Tibial nerve (tissue), 4 donors: ENCODE results near the gene DNASE1. TPM values are rescaled to one million over a fixed set of nuclear protein-coding genes. Genes with fewer than 3 reads are reported as not detected.

ENCODE experiments used
- DNase-seq, 2 donors: peaks; one replicate each; pipeline ENCODE4 v3.0.0-alpha.2; 2019; ENCODE audit warnings: low spot score in 2 of 2
- H3K27ac ChIP-seq, 4 donors: fragments of 200-600 bp; sonication (generic) in 3 of 4; one replicate each; pipeline ENCODE4 v1.5.1; 2017 to 2019; ENCODE audit warnings: mild to moderate bottlenecking in 1 of 4
- H3K27me3 ChIP-seq, 2 donors: fragments of 200-600 bp; sonication (generic) in 1 of 2; one replicate each; pipeline versions ENCODE4 v1.5.1 to v1.6.0; 2017 to 2019
- H3K36me3 ChIP-seq, 3 donors: fragments of 200-600 bp; sonication (generic); one replicate each; pipeline ENCODE4 v1.5.1; 2018 to 2019
- H3K4me1 ChIP-seq, 4 donors: fragments of 200-600 bp; sonication (generic) in 3 of 4; one replicate each; pipeline ENCODE4 v1.5.1; 2017 to 2019
- H3K4me3 ChIP-seq, 4 donors: fragments of 200-600 bp; sonication (generic) in 3 of 4; one replicate each; pipeline ENCODE4 v1.5.1; 2017 to 2019; ENCODE audit warnings: mild to moderate bottlenecking in 1 of 4, moderate library complexity in 1 of 4
- H3K9me3 ChIP-seq, 4 donors: fragments of 200-600 bp; sonication (generic) in 3 of 4; one replicate each; pipeline ENCODE4 v1.5.1; 2017 to 2019
- CTCF ChIP-seq, 5 experiments: fragments of 200-600 bp in 3 of 5; fragments of 450-650 bp in 2 of 5; sonication (generic) in 3 of 5; IDR thresholded peaks; one replicate each; pipeline ENCODE4 v1.5.1; 2016 to 2019; ENCODE audit warnings: antibody characterized with exemption in 5 of 5, mild to moderate bottlenecking in 3 of 5, moderate library complexity in 2 of 5
- EP300 ChIP-seq, 2 donors: sonication (generic); formaldehyde crosslinking; IDR thresholded peaks; one replicate each; pipeline ENCODE4 v1.6.1; 2017; ENCODE audit warnings: antibody characterized with exemption in 2 of 2, mild to moderate bottlenecking in 1 of 2
- POLR2A ChIP-seq, 2 donors: fragments of 450-650 bp; IDR thresholded peaks; one replicate each; pipeline ENCODE4 v1.6.1; 2017; ENCODE audit warnings: antibody characterized with exemption in 2 of 2, mild to moderate bottlenecking in 2 of 2, moderate library complexity in 2 of 2
- WGBS, 2 donors: methylation state at CpG; one replicate each; pipeline ENCODE4 v1.1.5; 2018; 5-methylcytosine and 5-hydroxymethylcytosine counted together
- total RNA-seq, 4 donors: library from RNA; depleted of rRNA; stranded (reverse); fragments of >200 nt; gene quantifications; one replicate each; pipeline ENCODE4 v1.1.0, GENCODE V29; 2016

Gene DNASE1
- total RNA-seq, 4 donors from 2014 or later: 14.4 to 32.0 (median 22.4) TPM

DNA sequence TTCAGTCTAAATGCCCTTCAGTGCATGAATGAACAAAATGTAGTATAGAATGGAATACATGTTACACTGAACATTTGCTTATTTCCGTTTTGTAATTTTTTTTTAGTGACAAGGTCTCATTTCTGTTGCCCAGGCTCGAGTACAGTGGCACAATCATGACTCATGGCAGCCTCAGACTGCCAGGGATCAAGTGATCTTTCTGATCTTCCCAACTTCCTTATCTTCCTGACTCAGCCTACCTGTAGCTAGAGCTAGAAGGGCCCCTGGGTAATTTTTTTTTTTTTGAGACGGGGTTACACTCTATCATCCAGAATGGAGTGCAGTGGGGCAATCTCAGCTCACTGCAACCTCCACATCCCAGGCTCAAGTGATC is 35.7 kb upstream of the DNASE1 start:
- H3K27ac ChIP-seq: no peak overlapping the region
- no peaks in the 10 kb centered on the region for H3K36me3 ChIP-seq
- TF ChIP-seq POLR2A (IDR thresholded peaks at IDR 0.05): no peak
- no peak for TF ChIP-seq CTCF (IDR thresholded peaks at IDR 0.05)
- TF ChIP-seq EP300 (IDR thresholded peaks at IDR 0.05): no peak
- no peaks in the 10 kb centered on the region for H3K27me3 ChIP-seq
- no peak overlapping the region for H3K4me3 ChIP-seq
- H3K9me3 ChIP-seq: no peaks in the 10 kb centered on the region
- no peaks in the 10 kb centered on the region for H3K4me1 ChIP-seq
- 84 to 86% methylated on average over 3 of the region's 3 CpGs for WGBS, 2 donors
- no peak for DNase-seq

GRCh38 chr16:3623642-3624041 is 30.8 kb upstream of the DNASE1 start:
- no peaks in the 10 kb centered on the region for H3K27me3 ChIP-seq
- no peak overlapping the region for H3K4me3 ChIP-seq
- no peak for DNase-seq
- no peaks in the 10 kb centered on the region for H3K36me3 ChIP-seq
- H3K9me3 ChIP-seq: no peaks in the 10 kb centered on the region
- no peak for TF ChIP-seq POLR2A (IDR thresholded peaks at IDR 0.05)
- TF ChIP-seq EP300 (IDR thresholded peaks at IDR 0.05): no peak
- no peak for TF ChIP-seq CTCF (IDR thresholded peaks at IDR 0.05)
- H3K4me1 ChIP-seq: no peaks in the 10 kb centered on the region
- WGBS, 2 donors: 90 to 94% methylated on average over 3 of the region's 3 CpGs
- no peak overlapping the region for H3K27ac ChIP-seq

- TF ChIP-seq POLR2A (IDR thresholded peaks at IDR 0.05) (no peak), EP300 (IDR thresholded peaks at IDR 0.05) (no peak)
These were observed 29.2 kb upstream of the DNASE1 start for GRCh38 chr16:3625331-3625730.

DNA sequence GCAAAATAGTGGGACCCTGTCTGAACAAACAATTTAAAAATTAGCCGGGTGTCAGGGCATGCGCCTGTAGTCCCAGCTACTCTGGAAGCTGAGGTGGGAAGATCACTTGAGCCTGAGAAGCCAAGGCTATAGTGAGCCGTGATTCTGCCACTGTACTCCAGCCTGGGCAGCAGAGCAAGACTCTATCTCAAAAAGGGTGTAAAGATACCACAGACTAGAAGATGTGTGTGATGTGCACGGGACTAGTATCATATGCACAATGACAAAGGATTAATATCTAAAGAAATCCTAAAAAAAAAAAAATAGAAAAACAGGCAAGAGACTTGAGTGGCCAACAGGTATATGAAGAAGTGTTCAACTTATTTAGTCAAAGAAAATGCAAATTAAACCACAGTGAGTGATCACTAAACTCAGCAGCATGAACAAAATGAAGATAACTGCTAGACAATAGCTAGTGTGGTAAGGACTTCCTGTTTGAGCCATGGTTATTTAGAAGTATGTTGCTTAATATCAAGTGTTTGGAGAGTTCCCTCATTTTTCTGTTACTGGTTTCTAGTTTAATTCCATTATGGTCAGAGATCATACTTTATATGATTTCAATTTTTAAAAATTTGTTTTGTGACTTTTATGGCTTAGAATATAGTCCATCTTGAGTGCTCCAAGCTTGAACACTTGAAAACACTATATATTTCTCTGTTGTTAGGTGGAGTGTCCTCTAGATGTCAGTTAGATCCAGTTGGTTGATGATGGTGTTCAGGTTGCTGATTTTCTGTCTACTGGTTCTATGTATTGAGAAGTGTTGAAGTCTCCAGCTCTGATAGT is 28.4 kb upstream of the DNASE1 start:
- H3K4me1 ChIP-seq: no peaks in the 10 kb centered on the region
- no peaks in the 10 kb centered on the region for H3K9me3 ChIP-seq
- DNase-seq: no peak
- H3K36me3 ChIP-seq: no peaks in the 10 kb centered on the region
- no peaks in the 10 kb centered on the region for H3K27me3 ChIP-seq
- no peak overlapping the region for H3K27ac ChIP-seq
- no peak overlapping the region for H3K4me3 ChIP-seq
- 89 to 91% methylated on average over 4 of the region's 4 CpGs for WGBS, 2 donors
- TF ChIP-seq CTCF (IDR thresholded peaks at IDR 0.05): no peak
- no peak for TF ChIP-seq EP300 (IDR thresholded peaks at IDR 0.05)
- no peak for TF ChIP-seq POLR2A (IDR thresholded peaks at IDR 0.05)

More at GRCh38 chr16:3625331-3625730, 29.2 kb upstream of the DNASE1 start:
- H3K36me3 ChIP-seq: no peaks in the 10 kb centered on the region
- no peak overlapping the region for H3K4me3 ChIP-seq
- no peak overlapping the region for H3K27ac ChIP-seq
- no peaks in the 10 kb centered on the region for H3K9me3 ChIP-seq
- H3K4me1 ChIP-seq: no peaks in the 10 kb centered on the region
- DNase-seq: no peak
- no peaks in the 10 kb centered on the region for H3K27me3 ChIP-seq
- 91% methylated on average over 5 of the region's 5 CpGs for WGBS, 2 donors

- Histone ChIP-seq H3K27me3 (no peaks in the 10 kb centered on the region), H3K4me3 (no peak overlapping the region), H3K9me3 (no peaks in the 10 kb centered on the region), H3K4me1 (peaks cover 0 to 4% (median 0%) of the 10 kb centered on the region in 4 donors), H3K27ac (peak overlapping the region in 1 of 4 donors; percentile 23), H3K36me3 (peaks cover 0 to 21% (median 8%) of the 10 kb centered on the region in 3 donors)
- 61 to 62% methylated on average over 3 of the region's 3 CpGs for WGBS, 2 donors
- DNase-seq: no peak
- no peak for TF ChIP-seq CTCF (IDR thresholded peaks at IDR 0.05)
- TF ChIP-seq POLR2A (IDR thresholded peaks at IDR 0.05): no peak
- no peak for TF ChIP-seq EP300 (IDR thresholded peaks at IDR 0.05)
These were observed 17.0 kb upstream of the DNASE1 start for GRCh38 chr16:3637371-3637923.
